Measurements from ENCODE around the gene FRMPD1. TPM values are rescaled to one million over a fixed set of nuclear protein-coding genes. Genes with fewer than 3 reads are reported as not detected.

The FRMPD1 gene
- total RNA-seq, 1 experiment from 2014 or later: not detected

GRCh38 chr9:37784616-37785483, 134.1 kb downstream of the FRMPD1 start, which contains the start of gene EXOSC3:
Gene EXOSC3, minus strand, starts transcription at chr9:37785064. Its CDS starts 20 bp downstream, at chr9:37785044.
- Histone ChIP-seq H3K9me2 (ENCODE audit: insufficient read depth) (no peaks in the 10 kb centered on the region), H3K79me2 (ENCODE audit: low read depth) (peaks cover 37% of the 10 kb centered on the region), H3K9me3 (ENCODE audit: insufficient read depth, low read depth) (no peaks in the 10 kb centered on the region), H3K4me2 (peak within 1 kb of the TSS; percentile 85), H3F3A (ENCODE audit: insufficient read depth, low read depth) (no peaks in the 10 kb centered on the region), H2AFZ (peak within 1 kb of the TSS; percentile 99), H3K27me3 (ENCODE audit: insufficient read depth, low read depth) (no peaks in the 10 kb centered on the region), H3K4me3 (peak within 1 kb of the TSS; percentile 98), H3K4me1 (replicated peaks; ENCODE audit: insufficient read depth) (peaks cover 12% of the 10 kb centered on the region; the same call in 1 of the 2 replicates), H3K36me3 (ENCODE audit: low read depth) (no peaks in the 10 kb centered on the region; the same call in 1 of the 2 replicates), H3K27ac (peak within 1 kb of the TSS; percentile 50; the same call in 1 of the 2 replicates), H4K20me1 (ENCODE audit: insufficient read depth) (no peaks in the 10 kb centered on the region; the same call in 1 of the 2 replicates)
- DNase-seq: peak; percentile 80
- no peak for TF ChIP-seq EZH2 (IDR thresholded peaks at IDR 0.05; ENCODE audit: low read depth)
- no peak for TF ChIP-seq CTCF (conservative IDR thresholded peaks at IDR 0.05)
- BruUV-seq (replicated peaks): no TSS peak
- CTCF ChIA-PET: interaction anchor here (0.6 kb wide), 1 partner anchor 303 kb away, joined by 4 read pairs; no protein-coding TSS in a partner anchor
- intact Hi-C loops (cut with micrococcal nuclease; ENCODE audit: unreplicated experiment): no loop called here
- POLR2A ChIA-PET (ENCODE audit: unreplicated experiment): interaction anchor here (0.6 kb wide), 3 partner anchors 81 to 192 kb away, joined by 3 to 4 read pairs (median 3); partner anchors contain the start of gene TOMM5

- H3K4me1 ChIP-seq (replicated peaks; ENCODE audit: insufficient read depth): peaks cover 12% of the 10 kb centered on the region; the same call in 1 of the 2 replicates
- no peaks in the 10 kb centered on the region; the same call in 1 of the 2 replicates for H4K20me1 ChIP-seq (ENCODE audit: insufficient read depth)
- no peak overlapping the region for H3K4me3 ChIP-seq
- no peak overlapping the region for H3K27ac ChIP-seq
- ChIA-PET CTCF (no interaction called here), POLR2A (ENCODE audit: unreplicated experiment) (no interaction called here)
- H3K9me3 ChIP-seq (ENCODE audit: insufficient read depth, low read depth): no peaks in the 10 kb centered on the region
- BruUV-seq (replicated peaks): no TSS peak
- H3K4me2 ChIP-seq: no peak overlapping the region
- intact Hi-C loops (cut with micrococcal nuclease; ENCODE audit: unreplicated experiment): no loop called here
- peaks cover 35% of the 10 kb centered on the region for H3K79me2 ChIP-seq (ENCODE audit: low read depth)
- H3K9me2 ChIP-seq (ENCODE audit: insufficient read depth): no peaks in the 10 kb centered on the region
- TF ChIP-seq CTCF (conservative IDR thresholded peaks at IDR 0.05) (no peak), EZH2 (IDR thresholded peaks at IDR 0.05; ENCODE audit: low read depth) (no peak)
- H3K27me3 ChIP-seq (ENCODE audit: insufficient read depth, low read depth): no peaks in the 10 kb centered on the region
- H2AFZ ChIP-seq: no peak overlapping the region
- no peaks in the 10 kb centered on the region for H3F3A ChIP-seq (ENCODE audit: insufficient read depth, low read depth)
- no peak for DNase-seq
- no peaks in the 10 kb centered on the region; the same call in 1 of the 2 replicates for H3K36me3 ChIP-seq (ENCODE audit: low read depth)
These were observed 136.3 kb downstream of the FRMPD1 start for GRCh38 chr9:37787059-37787458.

GRCh38 chr9:37788332-37788731, 137.6 kb downstream of the FRMPD1 start:
- DNase-seq: no peak
- no peaks in the 10 kb centered on the region; the same call in 1 of the 2 replicates for H3K36me3 ChIP-seq (ENCODE audit: low read depth)
- H4K20me1 ChIP-seq (ENCODE audit: insufficient read depth): no peaks in the 10 kb centered on the region
- no peak overlapping the region for H3K27ac ChIP-seq
- H3K79me2 ChIP-seq (ENCODE audit: low read depth): peaks cover 23% of the 10 kb centered on the region
- intact Hi-C loops (cut with micrococcal nuclease; ENCODE audit: unreplicated experiment): no loop called here
- no peak overlapping the region for H3K4me2 ChIP-seq
- ChIA-PET CTCF (no interaction called here), POLR2A (ENCODE audit: unreplicated experiment) (no interaction called here)
- H2AFZ ChIP-seq: no peak overlapping the region
- no peaks in the 10 kb centered on the region for H3K27me3 ChIP-seq (ENCODE audit: insufficient read depth, low read depth)
- H3K9me2 ChIP-seq (ENCODE audit: insufficient read depth): no peaks in the 10 kb centered on the region
- BruUV-seq (replicated peaks): no TSS peak
- TF ChIP-seq CTCF (conservative IDR thresholded peaks at IDR 0.05) (no peak), EZH2 (IDR thresholded peaks at IDR 0.05; ENCODE audit: low read depth) (no peak)
- H3K4me1 ChIP-seq (replicated peaks; ENCODE audit: insufficient read depth): peaks cover 11% of the 10 kb centered on the region; the same call in 1 of the 2 replicates
- H3K9me3 ChIP-seq (ENCODE audit: insufficient read depth, low read depth): no peaks in the 10 kb centered on the region
- H3F3A ChIP-seq (ENCODE audit: insufficient read depth, low read depth): no peaks in the 10 kb centered on the region
- no peak overlapping the region for H3K4me3 ChIP-seq
